ENCODE data around the gene SLC29A2. TPM values are rescaled to one million over a fixed set of nuclear protein-coding genes. Genes with fewer than 3 reads are reported as not detected.

Gene SLC29A2
- total RNA-seq: 0.11 and 0.37 TPM in 2 replicates

GRCh38 chr11:66371627-66372415, at the start of gene SLC29A2:
SLC29A2 (minus strand) TSS chr11:66371760; CDS start chr11:66371591, 169 bp downstream.

GRCh38 chr11:66420671-66421476, 49.3 kb upstream of the SLC29A2 start, which contains the start of gene NPAS4:
NPAS4 (plus strand) TSS chr11:66421035; CDS start chr11:66421180, 145 bp downstream.

GRCh38 chr11:66347425-66348276, 23.9 kb downstream of the SLC29A2 start, which contains the start of gene B4GAT1:
B4GAT1 (minus strand) TSS chr11:66347629; CDS start chr11:66347545, 84 bp downstream.

GRCh38 chr11:66344550-66345315, 26.8 kb downstream of the SLC29A2 start, which contains the start of gene BRMS1:
BRMS1 (minus strand) TSS chr11:66345104; CDS start chr11:66342234, 2,870 bp downstream.

DNA sequence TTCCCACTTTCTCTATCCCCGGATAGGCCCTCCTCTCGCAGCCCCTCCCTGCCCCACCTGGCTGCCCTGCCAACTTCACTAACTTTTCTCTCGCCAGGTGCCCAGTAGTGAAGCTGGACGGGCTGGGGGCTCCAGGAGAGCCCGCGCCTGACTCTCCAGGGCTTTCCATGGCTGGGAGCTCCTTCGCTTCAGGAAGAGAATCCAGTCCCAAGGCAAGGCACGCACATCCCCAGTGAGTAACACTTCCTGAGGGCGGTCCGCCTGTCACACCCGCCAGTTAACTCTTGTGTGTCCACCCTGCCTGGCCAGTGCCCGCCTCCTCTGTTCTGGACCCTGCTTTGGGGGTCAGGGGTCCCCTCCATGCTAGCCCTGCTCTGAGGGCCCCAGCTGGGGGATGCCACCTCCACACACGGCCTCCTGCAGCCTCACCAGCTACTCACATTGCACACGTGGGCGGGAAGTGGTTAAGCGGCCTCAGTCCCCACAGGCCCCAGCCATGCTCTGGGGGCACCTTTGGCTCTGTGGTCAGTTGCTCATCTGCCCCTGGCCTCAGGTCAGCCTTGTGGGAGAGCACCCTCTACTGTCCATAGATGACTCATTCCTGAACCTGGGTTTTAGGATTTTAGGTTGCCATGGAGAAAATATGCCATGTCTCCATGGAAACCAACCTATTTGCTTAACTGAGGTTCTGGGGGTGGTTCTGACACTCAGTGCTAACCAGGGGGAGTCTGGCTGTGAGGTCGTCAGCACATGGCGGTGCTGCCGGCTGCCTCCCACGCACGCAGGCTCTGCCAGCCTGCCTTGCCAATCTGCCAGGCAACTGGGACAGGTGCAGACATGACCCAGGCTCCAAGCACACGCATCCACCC, 35.1 kb downstream of the SLC29A2 start, which contains the start of gene RIN1:
Gene RIN1, minus strand, starts transcription at position 201 of the 869 bp plus-strand sequence. Its CDS starts 32 bp downstream, at position 169.

GRCh38 chr11:66316849-66317251, 54.7 kb downstream of the SLC29A2 start, which contains the start of gene CD248:
CD248 (minus strand) TSS chr11:66317044; CDS start chr11:66317027, 17 bp downstream.

Other genes with a start within 250 kb of the SLC29A2 start
- gene KLC2, start 114.1 kb downstream of the SLC29A2 start, total RNA-seq: 27.3 and 28.5 TPM in 2 replicates
- gene RAB1B, start 103.1 kb downstream of the SLC29A2 start, total RNA-seq: 74.4 and 83.9 TPM in 2 replicates
- gene CNIH2, start 93.6 kb downstream of the SLC29A2 start, total RNA-seq: 0.11 and 0.25 TPM in 2 replicates
- 185 and 214 TPM in 2 replicates for gene YIF1A, start 82.6 kb downstream of the SLC29A2 start, total RNA-seq
- under 0.01 and 0.11 TPM in 2 replicates for gene TMEM151A, start 79.9 kb downstream of the SLC29A2 start, total RNA-seq
- gene CD248, start 54.7 kb downstream of the SLC29A2 start, total RNA-seq: 97.4 and 103 TPM in 2 replicates
- gene RIN1, start 35.3 kb downstream of the SLC29A2 start, total RNA-seq: 32.5 and 58.7 TPM in 2 replicates
- gene BRMS1, start 26.7 kb downstream of the SLC29A2 start, total RNA-seq: 45.5 and 73.5 TPM in 2 replicates
- gene B4GAT1, start 24.1 kb downstream of the SLC29A2 start, total RNA-seq: 40.7 and 55.1 TPM in 2 replicates
- not detected in 2 replicates for gene NPAS4, start 49.3 kb upstream of the SLC29A2 start, total RNA-seq
- gene MRPL11, start 67.1 kb upstream of the SLC29A2 start, total RNA-seq: 49.9 and 55.0 TPM in 2 replicates
- gene PELI3, start 95.1 kb upstream of the SLC29A2 start, total RNA-seq: 14.7 and 19.4 TPM in 2 replicates
- gene DPP3, start 108.7 kb upstream of the SLC29A2 start, total RNA-seq: 50.4 and 56.9 TPM in 2 replicates
- 29.2 and 32.6 TPM in 2 replicates for gene BBS1, start 138.9 kb upstream of the SLC29A2 start, total RNA-seq
- 11.4 and 15.9 TPM in 2 replicates for gene ZDHHC24, start 174.3 kb upstream of the SLC29A2 start, total RNA-seq
- under 0.01 TPM in 1 of 2 replicates, not detected in the other for gene ACTN3, start 175.1 kb upstream of the SLC29A2 start, total RNA-seq
- gene CTSF, start 196.8 kb upstream of the SLC29A2 start, total RNA-seq: 5.9 and 20.6 TPM in 2 replicates
- 0.11 and 0.25 TPM in 2 replicates for gene CCDC87, start 221.3 kb upstream of the SLC29A2 start, total RNA-seq
- gene CCS, start 221.4 kb upstream of the SLC29A2 start, total RNA-seq: 40.1 and 43.2 TPM in 2 replicates
- gene RBM14, start 244.9 kb upstream of the SLC29A2 start, total RNA-seq: 37.2 and 37.4 TPM in 2 replicates

Data from uterine smooth muscle cell (primary cell).